Hippocampal formation (tissue), 2 donors: Measurements from ENCODE around the gene CAPN1.

Experiments
- DNase-seq, 2 donors: peaks; one replicate each; lab custom pipeline; 2025; lab: John Stamatoyannopoulos, UW

Gene CAPN1

GRCh38 chr11:65194564-65194963 lies 12.8 kb downstream of the CAPN1 start:
- no peak for DNase-seq

GRCh38 chr11:65204143-65204542 lies 22.4 kb downstream of the CAPN1 start:
- DNase-seq = no peak

- DNase-seq = peak in 1 of 2 donors; percentile 36
Measured at GRCh38 chr11:65204646-65205601, 23.2 kb downstream of the CAPN1 start.

GRCh38 chr11:65205602-65205967 lies 23.9 kb downstream of the CAPN1 start:
- DNase-seq = no peak

GRCh38 chr11:65206441-65206841 lies 24.7 kb downstream of the CAPN1 start:
- no peak for DNase-seq

GRCh38 chr11:65206901-65207300 lies 25.2 kb downstream of the CAPN1 start:
- DNase-seq = no peak

DNA sequence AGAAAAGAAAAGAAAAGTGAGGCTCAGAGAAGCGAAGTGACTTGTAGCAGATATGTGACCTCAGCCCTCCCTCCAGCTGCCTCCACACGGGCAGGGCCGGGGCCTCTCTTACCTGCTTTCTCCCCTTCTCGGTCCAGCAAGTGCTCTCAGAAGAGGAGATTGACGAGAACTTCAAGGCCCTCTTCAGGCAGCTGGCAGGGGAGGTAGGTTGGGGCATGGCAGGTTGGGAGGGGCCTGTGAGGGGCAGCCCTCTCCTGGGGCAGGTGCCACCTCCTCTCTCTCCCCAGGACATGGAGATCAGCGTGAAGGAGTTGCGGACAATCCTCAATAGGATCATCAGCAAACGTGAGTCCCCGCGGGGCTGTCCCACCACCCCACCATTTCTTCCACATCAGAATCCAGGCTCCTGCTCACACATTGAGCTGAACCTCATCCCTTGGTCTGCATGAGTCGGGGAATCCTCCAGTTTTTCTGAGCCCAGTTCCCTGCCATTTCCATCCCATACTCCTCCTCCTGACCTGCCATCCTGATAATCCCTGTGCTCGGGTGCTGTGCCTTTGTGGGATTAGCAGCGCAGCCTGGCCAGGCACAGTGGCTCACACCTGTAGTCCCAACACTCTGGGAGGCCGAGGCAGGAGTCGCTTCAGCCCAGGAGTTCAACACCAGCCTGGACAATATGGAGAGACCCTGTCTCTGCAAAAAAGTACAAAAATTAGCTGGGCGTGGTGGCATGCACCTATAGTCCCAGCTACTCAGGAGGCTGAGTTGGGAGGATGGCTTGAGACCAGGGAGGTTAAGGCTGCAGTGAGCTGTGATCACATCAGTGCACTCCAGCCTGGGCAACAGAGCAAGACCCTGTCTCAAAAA lies 26.4 kb downstream of the CAPN1 start:
- no peak for DNase-seq

DNA sequence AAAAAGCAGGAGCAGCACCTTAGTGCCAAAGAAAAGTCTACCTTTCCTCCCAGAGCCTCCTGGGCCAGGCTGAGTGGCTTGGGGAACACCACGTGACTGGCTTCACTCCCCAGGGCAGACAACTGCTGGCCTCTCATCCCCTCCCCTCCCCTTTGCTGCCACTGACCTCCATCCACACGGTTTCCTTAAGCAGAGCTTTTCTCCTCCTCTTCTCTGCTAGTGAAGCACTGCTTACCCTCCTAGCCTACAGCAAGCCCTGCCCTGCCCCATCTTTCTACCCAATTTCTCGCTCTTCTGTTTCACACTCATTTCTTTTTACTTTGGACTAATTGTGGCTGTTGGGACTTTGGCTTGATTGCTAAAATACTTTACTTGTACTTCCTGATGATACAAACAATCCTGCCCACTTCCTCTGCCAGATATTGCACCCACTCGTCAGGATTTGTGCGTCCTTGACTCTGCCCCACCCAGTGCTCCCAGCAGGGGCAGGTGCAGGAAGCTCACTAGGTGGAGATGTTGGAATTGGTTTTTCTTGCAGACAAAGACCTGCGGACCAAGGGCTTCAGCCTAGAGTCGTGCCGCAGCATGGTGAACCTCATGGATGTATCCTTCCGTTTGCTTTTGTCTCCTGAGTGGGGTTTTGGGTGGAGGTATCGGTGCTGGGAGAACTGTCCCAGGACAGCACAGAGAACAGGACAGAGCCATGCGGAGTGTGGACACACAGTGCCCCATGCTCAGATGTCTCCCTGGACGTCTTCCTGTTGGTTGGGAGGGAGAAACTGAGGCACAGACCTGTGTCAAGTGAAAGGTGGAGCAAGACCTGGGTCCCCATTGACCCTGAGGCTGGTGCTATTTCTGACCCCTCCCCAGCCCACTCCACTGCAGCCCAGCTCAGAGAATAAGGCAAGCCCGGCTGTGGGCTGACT lies 27.3 kb downstream of the CAPN1 start:
- no peak for DNase-seq

DNA sequence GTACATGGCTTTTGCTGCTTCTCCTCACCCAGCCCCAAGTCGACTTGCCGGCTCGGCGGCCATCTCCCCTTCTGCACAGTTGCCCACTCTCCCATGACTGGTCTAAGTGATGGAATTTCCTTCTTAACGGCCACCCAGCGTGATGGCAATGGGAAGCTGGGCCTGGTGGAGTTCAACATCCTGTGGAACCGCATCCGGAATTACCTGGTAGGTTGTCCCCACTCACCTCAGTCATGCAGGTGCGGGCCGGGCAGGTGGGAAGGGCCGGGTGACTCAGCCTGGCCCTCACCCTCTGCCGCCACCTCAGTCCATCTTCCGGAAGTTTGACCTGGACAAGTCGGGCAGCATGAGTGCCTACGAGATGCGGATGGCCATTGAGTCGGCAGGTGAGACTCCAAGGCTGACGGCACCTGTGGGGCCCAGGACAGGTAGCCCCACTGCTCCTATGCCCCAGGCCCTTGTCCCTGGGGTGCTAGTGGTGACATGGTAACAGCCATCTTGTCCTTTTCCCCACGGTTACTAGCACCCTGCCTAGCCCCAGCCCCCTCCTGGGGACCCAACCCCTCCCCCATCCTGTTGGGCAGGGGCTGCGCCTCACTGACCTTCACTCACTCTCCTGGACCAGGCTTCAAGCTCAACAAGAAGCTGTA lies 28.1 kb downstream of the CAPN1 start:
- no peak for DNase-seq

DNA sequence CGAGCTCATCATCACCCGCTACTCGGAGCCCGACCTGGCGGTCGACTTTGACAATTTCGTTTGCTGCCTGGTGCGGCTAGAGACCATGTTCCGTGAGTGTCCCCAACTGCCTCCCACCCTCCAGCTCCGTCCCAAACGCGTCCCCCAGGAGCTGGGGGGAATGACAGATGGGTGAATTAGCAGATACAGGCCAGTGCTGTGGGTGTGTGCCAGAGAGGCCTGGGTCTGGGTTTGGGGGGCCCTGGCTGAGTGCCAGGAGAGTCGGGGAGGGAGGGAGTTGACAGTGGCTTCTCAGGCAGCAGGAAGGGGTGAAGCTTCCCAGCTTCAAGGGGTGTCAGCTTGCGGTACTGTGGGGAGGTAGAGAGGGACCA lies 28.6 kb downstream of the CAPN1 start:
- no peak for DNase-seq

- DNase-seq = no peak
Measured at GRCh38 chr11:65210748-65211147, 29.0 kb downstream of the CAPN1 start.

- DNase-seq = no peak
Measured at GRCh38 chr11:65211293-65212105, 29.8 kb downstream of the CAPN1 start.

- DNase-seq = no peak
Measured at GRCh38 chr11:65212226-65212801, 30.6 kb downstream of the CAPN1 start.

GRCh38 chr11:65213322-65214211 lies 31.8 kb downstream of the CAPN1 start:
- DNase-seq = no peak

- no peak for DNase-seq
Measured at GRCh38 chr11:65214212-65214845, 32.6 kb downstream of the CAPN1 start.

DNA sequence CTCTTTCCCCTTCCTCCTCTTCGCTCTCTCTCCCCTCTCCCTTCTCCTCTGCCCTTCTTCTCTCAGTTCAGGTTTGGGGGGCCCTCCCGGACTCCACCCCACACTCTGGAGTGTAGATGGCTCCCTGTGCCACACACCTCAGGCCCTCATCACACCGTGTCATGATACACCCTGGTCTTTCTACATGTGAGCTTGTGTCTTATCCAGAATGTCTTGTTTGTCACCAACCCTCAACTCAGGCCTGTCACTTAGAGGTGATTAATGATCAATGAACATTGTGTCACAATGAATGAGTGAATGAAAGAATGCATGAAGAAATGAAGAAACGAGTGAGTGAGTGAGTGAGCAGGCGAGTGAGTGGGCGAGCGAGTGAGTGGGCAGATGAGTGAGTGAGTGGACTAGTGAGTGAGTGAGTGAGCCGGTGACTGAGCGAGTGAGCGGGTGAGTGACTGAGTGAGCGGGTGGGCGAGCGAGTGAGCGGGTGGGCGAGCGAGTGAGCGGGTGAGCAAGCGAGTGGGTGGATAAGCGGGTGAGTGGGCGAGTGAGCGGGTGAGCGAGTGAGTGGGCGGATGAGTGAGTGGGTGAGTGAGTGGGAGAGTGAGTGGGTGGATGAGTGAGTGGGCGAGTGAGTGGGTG lies 33.8 kb downstream of the CAPN1 start:
- DNase-seq = no peak

DNA sequence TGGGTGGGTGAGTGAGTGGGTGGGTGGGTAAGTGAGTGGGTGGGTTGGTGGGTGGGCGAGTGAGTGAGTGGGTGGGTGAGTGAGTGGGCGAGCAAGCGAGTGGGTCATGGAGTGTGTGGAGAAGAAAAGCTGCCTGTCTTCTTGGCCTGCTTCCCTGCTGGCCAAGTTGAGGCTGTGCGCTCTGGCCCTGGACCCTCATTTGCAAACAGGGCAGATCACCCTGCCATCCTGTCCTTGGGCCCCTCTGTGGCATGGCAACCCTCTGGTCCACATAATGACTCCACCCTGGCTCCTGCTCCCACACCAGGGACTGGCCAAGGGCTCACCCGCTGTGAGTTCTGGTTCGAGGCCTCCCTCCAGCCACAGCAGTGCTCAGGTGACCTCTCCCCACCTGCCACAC lies 35.1 kb downstream of the CAPN1 start:
- DNase-seq = no peak
